ACHN (cell line): ENCODE results near the gene KIF6.

Source experiments
- DNase-seq: peaks from one replicate; pipeline ENCODE4 v3.0.0-alpha.2; 2015
- in situ Hi-C: cut with HindIII; loops from 2 replicates; pipeline ENCODE4 v1.10.0; 2017; ENCODE audit warnings: low sequenced_read_pairs, low pct_ligation_motif_present, low pct_unique_long_range_greater_than_20kb

Gene KIF6

DNA sequence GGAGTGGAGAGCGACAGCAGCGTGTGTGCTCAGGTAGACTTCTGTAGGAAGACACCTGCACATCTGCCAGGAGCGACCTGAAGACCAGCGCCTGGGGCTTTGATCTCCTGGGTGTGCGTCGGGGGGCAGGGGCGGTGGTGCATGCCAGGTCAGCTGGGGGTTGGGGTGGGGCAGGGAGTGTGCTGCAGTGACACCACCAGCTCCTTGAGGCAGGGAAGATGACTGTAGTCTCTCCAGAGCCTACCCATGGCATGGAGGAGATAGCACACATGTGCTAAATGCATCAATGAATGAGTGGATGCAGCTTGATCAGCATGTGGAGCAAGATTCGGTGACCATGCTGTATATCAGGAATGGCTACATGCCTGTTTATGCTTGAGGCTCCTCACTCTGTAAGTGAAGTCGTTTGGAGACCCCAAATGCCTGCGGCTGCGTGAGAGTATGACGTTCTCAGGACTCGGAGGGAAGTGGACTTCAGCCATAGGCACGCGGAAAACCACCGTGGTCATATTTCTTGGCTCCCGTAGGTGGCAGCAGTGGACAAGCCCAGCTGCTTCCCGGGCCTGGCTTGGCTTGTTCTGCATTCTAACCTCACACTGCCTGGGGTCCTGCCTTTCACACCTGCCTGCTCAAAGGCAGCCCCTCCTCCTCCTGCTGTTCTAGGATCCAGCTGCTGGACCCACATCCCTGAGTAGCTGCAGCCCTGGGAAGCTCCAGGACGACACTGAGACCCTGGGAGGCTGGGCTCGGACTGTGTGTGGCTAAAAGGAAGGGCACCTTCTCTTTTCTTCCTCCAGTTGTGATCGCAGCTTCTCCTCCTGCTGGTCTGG lies 363.3 kb downstream of the KIF6 start:
- DNase-seq = peak; percentile 49
- in situ Hi-C loops = no loop called here

DNA sequence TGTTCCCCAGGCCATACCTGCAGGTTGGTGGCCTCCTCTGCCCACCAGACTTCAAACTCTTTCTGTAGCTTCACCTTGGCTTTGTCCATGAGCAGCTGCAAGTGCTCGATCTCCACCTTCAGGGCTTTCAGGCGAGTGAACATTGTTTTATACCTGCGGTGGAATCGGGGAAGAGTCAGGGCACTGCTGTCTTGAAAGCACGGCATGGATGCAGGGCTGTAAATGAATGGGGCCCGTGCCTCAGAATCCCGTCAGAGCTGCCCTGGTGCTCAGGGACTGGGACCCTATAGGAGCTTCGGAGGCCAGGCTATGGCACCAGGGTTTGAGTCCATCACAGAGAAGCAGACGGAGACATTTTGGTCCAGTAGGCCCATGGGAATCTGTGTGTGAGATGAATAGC lies 364.8 kb downstream of the KIF6 start:
- in situ Hi-C loops = no loop called here
- DNase-seq = no peak

DNA sequence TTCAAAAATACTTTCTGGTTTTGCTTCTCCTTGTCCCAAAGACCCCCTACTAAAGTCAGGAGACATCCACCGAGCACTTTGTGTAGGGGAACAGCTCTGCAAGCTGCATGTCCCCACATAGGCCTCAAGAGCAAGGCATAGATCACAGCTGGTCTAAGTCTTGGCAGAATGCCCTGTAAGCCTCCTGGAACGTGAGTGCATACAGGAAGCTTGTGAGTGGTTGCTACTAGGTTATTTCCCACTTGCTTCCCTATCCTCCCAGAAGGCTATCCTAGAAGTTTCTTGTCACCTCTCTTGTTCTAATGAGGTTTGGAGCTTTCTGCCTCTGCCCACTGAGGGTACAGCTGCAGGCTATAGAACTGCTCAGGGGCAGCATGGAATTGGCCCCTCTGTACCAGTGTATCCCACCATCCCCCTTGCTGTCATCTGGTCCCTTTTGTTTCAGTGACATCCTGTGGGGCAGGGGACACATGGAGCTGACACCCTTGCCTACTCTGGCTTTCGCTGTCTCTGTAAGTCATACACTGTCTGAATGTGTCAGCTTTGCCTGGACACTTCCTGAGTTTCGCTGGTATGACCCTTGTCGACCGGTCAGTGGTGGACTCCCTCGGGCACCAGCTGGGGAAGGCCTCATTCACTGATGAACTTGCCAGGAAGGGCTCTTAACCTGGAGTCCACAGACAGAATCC lies 367.1 kb downstream of the KIF6 start:
- no peak for DNase-seq
- in situ Hi-C loops = no loop called here

DNA sequence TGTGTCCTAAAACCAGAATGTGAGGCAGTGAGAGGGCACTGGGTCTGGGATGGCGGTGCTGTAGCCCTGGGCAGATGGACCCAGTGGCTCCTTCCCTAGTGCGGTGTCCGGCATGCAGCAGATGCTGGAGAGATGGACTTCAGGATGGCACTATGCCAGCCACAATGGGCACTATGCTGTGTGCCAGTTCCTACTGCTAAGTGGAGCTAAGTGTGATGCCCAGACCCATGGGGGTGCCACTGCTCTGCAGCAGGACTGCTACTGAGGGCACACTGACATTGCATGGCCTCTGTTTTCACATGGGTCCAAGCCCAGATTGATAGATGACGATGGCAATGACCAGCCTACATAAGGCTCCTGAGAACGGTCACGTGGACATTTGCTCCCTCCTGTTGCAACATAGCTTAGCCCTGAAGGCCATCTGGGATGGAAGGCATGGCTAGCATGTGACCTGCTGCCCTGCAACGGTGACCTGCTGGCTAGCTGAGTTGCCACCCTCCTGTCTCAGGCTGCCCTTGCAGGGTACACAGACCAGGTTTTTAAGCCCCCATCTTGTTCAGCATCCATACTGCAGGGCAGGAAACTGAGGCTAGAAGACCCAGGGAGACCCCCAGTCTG lies 371.4 kb downstream of the KIF6 start:
- in situ Hi-C loops = no loop called here
- DNase-seq = no peak

DNA sequence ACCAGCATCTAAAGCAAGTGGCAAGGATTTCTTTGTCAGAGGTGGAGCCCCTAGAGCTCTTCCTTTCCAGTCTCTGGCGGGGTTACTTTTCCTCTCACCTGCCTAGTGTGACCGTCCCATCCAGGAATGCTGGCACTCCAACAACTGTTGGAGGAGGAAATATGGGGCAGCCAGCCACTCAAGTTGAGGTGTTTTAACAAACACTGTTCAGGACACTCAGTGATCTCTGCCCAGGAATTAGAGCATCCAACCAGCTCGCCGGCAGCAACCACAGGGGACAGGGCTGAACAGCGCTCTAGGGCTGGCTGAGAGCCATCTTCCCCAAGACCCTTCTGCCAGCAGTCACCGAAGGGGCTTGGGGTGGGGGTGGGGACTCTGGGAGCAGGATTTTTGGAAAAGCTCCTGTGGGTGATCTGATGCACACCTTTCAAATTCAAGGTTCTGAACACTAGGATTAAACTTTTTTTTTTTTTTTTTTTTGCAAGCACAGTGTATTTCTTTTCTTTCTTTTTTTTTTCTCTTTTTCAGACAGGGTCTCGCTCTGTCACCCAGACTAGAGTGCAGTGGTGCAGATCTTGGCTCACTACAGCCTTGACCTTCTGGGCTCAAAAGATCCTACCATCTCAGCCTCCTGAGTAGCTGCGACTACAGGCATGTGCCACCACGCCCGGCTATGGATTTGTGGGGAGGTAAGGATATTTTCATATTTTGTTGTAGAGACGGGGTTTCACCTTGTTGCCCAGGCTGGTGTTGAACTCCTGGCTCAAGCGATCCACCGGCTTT lies 374.3 kb downstream of the KIF6 start:
- in situ Hi-C loops = no loop called here
- no peak for DNase-seq

DNA sequence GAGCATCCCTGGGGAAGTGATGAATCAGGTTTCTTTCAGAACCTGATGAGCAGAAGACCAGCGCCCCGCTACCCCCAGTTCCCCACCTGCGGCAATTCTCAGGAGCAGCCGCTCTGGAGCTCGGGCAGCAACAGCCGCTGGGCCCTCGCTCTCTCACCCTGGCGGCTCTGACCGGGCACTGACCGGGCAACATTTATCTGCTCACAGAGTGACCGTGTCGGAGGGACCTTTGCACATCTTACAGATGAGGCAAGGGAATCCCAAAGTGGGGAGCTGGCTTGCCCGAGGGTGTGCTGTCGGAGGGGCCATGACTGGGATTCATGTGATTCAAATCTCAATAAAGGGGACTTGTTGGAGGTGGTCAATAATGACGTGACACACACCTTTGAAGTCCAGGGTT lies 376.5 kb downstream of the KIF6 start:
- in situ Hi-C loops = no loop called here
- no peak for DNase-seq

DNA sequence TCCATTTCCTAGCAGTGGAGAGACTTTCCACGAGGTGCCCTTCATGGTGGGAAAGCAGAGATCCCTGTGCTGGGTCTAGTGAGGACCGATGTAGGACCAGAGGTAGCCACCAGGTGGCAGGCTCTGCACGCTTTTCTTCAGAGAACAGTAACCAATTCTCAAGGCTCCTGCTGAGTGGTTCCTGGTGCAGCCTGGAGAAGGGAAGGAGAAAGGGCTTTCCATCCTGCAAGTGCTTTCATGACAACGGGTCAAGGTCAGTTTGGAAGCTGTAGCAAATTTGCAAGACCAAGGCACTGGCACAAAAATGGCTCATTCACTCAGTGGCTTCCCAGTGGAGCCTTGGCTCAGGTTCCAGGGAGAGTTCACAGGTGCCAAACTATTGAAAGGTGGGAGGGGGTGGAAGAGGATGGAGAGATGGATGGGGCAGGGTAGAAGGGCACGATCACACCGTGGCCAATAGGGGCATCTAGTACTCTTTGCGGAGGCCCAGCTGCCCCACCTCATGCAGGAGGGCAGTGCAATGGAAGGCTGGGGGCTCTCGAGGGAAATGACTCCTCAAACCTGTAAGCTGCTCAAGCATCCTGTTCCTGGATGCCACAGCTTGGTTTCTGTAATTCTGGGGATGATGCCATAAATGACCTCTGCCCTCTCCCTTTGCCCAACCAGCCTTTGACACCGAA lies 377.2 kb downstream of the KIF6 start:
- in situ Hi-C loops = no loop called here
- DNase-seq = peak; percentile 42

DNA sequence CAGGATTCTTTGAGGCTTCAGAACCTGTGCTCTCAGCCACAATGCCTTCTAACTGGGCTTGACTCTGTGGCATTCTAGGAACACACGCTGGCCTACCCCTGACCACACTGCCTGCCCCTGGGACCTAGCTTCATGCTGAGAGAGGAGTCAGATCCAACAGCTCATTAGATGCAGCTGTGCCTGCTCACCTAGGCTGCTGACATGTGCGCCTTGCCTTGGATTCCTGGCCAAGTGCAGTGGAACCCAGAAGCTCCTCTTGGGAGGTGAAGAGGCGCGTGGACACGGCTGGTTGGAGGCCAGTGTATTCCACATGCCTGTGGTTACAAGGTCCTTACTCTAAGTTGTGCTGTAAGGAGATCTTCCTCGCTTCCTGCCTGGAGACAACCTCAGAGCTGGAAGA lies 378.0 kb downstream of the KIF6 start:
- in situ Hi-C loops = no loop called here
- DNase-seq = no peak

DNA sequence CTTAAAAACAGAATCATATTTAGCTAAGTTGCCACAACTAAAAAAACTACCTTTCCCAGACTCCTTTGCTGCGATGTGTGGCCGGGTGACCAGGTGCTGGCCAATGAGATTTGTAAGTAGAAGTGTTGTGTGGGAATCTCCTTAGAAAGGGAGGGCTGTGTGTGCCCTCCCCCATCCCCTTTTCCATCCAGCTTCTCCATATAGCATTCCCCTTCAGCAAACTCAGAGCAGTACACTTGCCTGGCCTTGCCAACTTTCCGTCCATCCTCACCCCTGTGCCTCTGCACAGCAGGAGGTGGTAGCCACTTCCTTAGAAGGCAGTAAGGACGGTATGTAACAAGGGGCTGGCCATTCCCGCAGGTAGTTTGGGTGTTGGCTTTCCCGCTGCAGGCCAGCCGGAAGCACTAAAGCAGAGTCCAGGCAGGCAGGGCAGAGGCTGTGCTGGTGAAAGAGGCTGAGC lies 380.4 kb downstream of the KIF6 start:
- DNase-seq = no peak
- in situ Hi-C loops = no loop called here

DNA sequence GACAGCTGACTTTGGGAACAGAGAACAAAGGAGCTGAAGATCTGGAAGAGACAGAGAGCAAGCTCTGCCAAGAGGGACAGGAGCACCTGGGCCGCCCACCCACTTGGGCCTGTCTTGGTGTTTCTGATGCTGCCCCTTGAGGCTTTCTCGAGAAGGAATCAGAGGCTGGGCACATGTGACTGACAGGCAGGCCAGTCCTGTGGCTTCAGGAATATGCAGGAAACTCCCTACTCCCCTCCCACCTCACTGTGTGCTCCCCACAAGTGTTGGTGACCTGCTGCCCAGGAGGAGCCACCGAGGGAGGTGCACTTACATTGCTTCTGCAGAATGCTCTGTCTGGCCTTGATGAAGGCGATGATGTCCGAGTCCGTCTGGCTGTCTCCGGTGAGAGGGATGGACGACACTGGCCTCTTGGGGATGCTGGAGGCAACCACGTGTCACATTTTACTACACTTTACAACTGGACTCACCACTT lies 381.8 kb downstream of the KIF6 start:
- in situ Hi-C loops = no loop called here
- no peak for DNase-seq

DNA sequence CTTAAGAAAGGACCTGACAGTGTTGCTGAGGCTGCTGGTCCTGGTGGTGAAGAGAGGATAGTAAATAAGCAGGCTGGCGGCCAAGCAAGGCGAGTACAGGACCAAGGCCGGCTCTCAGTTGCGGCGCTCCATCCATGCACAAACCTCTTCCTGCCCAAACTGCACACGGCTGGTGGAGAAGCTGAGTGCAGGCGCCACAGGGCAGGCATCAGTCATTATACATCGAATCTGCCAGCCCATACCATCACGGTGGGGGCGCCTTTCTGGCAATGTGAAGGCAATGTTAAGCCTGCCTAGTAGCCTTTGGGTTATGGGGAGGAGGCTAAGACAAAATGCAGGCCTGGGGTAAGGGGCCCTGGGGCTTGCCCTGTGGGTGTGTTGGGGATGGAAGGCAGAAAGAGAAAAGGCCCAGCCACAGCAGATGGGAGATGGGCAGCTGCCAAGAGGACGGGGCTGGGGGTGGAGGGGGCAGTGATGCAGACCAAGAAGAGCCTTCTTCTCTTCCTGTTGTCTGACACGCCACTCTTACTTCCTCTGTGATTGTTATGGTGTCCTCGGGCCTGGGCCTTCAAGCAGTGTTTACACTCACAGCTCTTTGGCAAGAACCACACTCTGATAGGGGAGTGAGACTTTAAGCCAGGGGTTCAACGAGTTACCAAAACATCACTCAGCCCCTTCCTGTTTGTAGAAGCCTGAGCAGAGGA lies 382.4 kb downstream of the KIF6 start:
- in situ Hi-C loops = no loop called here
- DNase-seq = no peak

DNA sequence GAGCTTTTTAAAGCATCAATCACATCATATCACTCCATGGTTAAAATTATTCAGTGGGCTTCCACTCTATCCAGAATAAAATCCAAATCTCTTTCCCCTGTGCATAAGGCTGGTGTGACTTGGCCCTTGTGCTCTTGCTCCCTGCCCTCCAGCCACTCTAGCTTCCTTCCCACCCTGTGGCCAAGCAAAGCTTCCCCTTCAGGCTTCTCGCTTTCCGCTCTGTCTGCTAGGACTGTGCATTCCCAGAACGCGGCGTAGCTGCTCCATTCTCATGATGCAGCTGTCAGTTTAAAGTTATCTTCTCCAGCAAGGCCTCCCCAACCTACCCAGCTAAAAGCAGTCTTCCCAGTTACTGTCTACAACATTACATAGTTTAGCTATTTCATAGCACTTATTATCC lies 383.3 kb downstream of the KIF6 start:
- no peak for DNase-seq
- in situ Hi-C loops = no loop called here

DNA sequence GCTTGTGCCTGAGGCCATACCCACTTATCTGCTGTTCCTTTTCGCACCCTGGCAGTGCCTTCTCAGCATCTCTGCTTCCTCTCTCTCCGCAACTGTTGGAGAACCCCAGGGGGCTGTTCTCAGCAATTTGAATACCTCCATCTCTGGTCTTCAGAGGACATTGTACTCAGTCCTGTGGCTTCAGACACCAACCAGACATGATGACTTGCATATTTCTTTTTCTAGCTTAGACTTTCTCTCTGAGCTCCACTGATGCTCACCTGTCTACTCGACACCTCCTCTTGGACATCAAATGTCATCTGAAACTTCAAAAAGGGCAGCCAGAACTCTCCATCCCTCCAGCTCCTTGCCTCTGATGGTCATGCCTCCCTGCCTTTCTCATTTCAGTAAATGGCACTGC lies 383.9 kb downstream of the KIF6 start:
- in situ Hi-C loops = no loop called here
- no peak for DNase-seq

DNA sequence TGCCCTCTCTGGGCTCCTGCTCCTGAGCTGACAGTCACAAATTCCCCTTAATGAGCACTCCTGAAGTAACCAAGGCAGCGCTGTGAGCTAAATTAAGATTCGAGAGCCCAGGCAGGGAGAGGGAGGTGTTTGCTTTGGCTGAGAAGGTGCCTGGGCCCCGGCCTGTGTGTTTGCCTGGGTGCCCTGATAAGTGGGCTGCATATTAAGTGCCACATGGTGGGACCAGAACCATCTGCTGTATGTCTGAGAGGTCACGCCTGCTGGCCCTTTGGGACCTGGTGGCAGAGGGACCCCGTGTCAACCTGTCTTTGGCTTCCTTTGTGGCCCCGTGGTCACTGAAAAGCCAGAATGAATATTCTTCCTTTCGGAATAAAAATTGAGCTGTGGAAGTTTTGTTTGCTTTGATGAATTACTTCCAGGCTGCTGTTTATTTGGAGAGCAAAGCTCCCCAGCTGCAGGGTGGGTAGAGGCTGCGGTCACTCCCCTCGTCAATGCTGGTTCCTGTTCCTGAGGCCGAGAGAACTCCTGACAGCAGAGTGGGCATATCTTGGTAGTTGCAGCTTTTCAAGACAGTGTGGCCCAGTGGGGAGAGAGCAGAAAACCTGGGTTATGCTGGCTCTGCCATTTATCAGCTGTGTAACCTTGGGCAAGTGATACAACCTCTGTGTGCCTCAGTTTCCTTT lies 385.2 kb downstream of the KIF6 start:
- DNase-seq = no peak
- in situ Hi-C loops = no loop called here

DNA sequence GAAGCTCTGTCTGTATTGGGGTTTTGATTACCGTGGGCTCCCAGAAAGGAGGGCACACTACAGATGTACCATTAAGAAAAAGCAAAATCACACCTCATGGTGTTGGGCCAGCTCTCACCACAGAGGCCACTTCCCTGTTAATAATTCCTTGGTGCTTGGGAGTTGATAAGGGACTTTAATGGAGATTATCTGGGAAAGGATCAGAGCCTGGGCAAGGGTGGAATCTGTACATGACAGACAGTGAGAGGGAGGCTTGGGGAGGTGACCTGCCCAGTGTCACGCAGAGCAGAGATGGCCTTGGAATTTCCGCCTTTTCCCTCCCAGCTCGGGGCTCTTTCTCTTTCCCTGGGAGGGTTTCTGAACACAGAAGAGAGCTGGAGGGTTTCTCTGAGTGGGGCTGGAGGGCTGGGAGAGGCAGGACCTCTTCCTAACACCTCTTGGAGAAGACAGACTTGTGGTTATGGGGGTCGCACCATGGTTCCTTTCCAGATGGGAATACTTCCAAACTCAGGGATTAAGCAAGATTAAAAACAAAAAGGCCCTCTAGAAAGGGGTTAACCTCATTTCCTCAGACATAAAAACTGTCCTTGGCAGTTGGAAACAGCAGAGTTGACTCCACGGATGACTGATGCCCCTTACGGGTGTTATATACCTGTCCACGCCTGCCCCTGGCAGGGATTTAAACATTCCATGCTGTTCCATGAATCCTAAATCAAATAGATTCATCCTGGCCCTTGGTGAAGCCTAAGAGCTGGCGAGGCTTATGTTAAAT lies 385.9 kb downstream of the KIF6 start:
- DNase-seq = no peak
- in situ Hi-C loops = no loop called here

DNA sequence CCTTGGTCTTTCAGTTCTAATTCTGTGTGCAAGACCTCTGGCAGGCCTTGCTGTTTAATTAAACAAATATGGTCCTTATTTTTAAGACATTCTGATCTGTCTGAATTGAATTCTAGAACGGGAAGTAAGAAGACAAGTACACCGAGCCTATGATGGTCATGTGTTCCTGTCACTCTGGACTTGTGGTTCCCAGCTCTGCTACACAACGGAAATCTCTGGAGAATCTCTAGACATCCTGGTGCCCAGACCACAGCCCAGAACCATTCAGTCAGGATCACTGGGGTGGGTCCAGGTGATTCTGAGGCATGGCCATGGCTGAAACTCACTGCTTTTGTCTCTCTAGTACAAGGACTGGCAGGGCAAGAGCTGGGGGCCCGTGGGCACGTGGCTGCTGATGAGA lies 386.8 kb downstream of the KIF6 start:
- in situ Hi-C loops = no loop called here
- DNase-seq = no peak
